Sigmoid colon (tissue), 4 donors: ENCODE data around the gene UQCRQ.
A peak's percentile ranks its signal among the peaks of the same experiment; 100 is the strongest.

Experiments used
- POLR2A ChIP-seq, 2 donors: fragments of 450-650 bp; IDR thresholded peaks; one replicate each; pipeline ENCODE4 v1.6.1; 2016; ENCODE audit warnings: antibody characterized with exemption in 2 of 2, mild to moderate bottlenecking in 2 of 2, moderate library complexity in 2 of 2
- POLR2AphosphoS5 ChIP-seq, 4 donors: sonication (generic); formaldehyde crosslinking; IDR thresholded peaks; one replicate each; pipeline ENCODE4 v1.6.1; 2017; ENCODE audit warnings: antibody characterized with exemption in 4 of 4
- TF ChIP-seq, protein P1 (sequence below), 4 experiments: fragments of 450-650 bp in 3 of 4; fragments of 200-600 bp in 1 of 4; IDR thresholded peaks; one replicate each; pipeline ENCODE4 v1.5.1; 2016 to 2019; ENCODE audit warnings: antibody characterized with exemption in 4 of 4, mild to moderate bottlenecking in 3 of 4, moderate library complexity in 2 of 4

DNA sequence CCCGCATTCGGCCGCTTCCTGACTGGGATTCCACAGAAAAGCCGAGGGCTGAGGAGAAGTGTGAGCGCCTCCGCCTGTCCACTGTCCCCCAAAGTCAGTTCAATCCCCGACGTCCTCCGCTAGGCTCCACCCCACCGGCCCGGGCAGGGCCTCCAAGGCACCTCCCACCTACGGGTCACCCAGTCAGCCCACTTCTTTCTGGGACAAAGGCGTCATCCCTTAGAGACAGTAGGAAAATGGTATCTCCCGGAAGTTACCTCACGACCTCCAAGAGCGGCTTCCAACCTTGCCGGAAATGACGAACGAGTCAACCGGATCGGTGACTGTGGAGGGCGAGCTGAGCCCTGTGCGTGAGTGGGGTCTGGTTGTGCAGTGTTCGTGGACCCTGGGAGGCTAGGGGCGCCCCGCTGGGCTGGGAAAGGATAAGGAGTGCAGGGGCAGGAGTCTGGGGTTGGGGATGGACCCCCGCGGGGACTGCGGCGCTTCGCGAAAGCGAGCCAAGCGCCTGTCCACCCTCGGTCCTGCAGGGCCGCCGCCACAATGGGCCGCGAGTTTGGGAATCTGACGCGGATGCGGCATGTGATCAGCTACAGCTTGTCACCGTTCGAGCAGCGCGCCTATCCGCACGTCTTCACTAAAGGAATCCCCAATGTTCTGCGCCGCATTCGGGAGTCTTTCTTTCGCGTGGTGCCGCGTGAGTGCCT, at the start of gene UQCRQ, which contains the start of gene GDF9:
- TF ChIP-seq POLR2AphosphoS5 (IDR thresholded peaks at IDR 0.05) (peak; percentile 97 to 98 (median 98)), POLR2A (IDR thresholded peaks at IDR 0.05) (peak; percentile 92 to 95)
- TF ChIP-seq, protein P1, sequence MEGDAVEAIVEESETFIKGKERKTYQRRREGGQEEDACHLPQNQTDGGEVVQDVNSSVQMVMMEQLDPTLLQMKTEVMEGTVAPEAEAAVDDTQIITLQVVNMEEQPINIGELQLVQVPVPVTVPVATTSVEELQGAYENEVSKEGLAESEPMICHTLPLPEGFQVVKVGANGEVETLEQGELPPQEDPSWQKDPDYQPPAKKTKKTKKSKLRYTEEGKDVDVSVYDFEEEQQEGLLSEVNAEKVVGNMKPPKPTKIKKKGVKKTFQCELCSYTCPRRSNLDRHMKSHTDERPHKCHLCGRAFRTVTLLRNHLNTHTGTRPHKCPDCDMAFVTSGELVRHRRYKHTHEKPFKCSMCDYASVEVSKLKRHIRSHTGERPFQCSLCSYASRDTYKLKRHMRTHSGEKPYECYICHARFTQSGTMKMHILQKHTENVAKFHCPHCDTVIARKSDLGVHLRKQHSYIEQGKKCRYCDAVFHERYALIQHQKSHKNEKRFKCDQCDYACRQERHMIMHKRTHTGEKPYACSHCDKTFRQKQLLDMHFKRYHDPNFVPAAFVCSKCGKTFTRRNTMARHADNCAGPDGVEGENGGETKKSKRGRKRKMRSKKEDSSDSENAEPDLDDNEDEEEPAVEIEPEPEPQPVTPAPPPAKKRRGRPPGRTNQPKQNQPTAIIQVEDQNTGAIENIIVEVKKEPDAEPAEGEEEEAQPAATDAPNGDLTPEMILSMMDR (IDR thresholded peaks at IDR 0.05): no peak
